HT1080 (cell line): ENCODE measurements around the gene AP1S3. TPM values are rescaled to one million over a fixed set of nuclear protein-coding genes. Genes with fewer than 3 reads are reported as not detected.
A peak's percentile ranks its signal among the peaks of the same experiment; 100 is the strongest.
"Not testable (repeated sequence)": the region's sequence is repeated elsewhere in the genome, so short reads cannot be mapped to it uniquely, and the experiment has no call there.

ENCODE experiments used
- DNase-seq: peaks from one replicate; pipeline ENCODE4 v3.0.0-alpha.2; 2015; ENCODE audit warnings: low read depth
- total RNA-seq: library from RNA; depleted of rRNA; stranded (reverse); fragments of >200 nt; shearing (Covaris generic); gene quantifications from 2 replicates; pipeline ENCODE4 v1.2.3, GENCODE V29; 2014

The AP1S3 gene
- total RNA-seq, 1 experiment from 2014 or later, result 13.3 TPM

GRCh38 chr2:223853425-223853837 is 16.0 kb upstream of the AP1S3 start:
- peak; percentile 55 for DNase-seq

- DNase-seq, result no peak
These were observed 15.0 kb upstream of the AP1S3 start for GRCh38 chr2:223852281-223852795.

- no peak for DNase-seq
These were observed 10.0 kb upstream of the AP1S3 start for GRCh38 chr2:223847410-223847809.

- DNase-seq, result peak; percentile 69
These were observed 9.1 kb upstream of the AP1S3 start for GRCh38 chr2:223846515-223846914.

- no peak for DNase-seq
These were observed 4.2 kb upstream of the AP1S3 start for GRCh38 chr2:223841436-223842190.

GRCh38 chr2:223835701-223836532 is 1.5 kb downstream of the AP1S3 start:
- DNase-seq, result peak; percentile 20

GRCh38 chr2:223834431-223834830 is 3.0 kb downstream of the AP1S3 start:
- DNase-seq, result no peak

GRCh38 chr2:223832241-223832903 is 5.0 kb downstream of the AP1S3 start:
- no peak for DNase-seq

GRCh38 chr2:223829128-223829527 is 8.3 kb downstream of the AP1S3 start:
- DNase-seq, result no peak

GRCh38 chr2:223828314-223828713 is 9.1 kb downstream of the AP1S3 start:
- no peak for DNase-seq

- no peak for DNase-seq
These were observed 10.4 kb downstream of the AP1S3 start for GRCh38 chr2:223826995-223827394.

GRCh38 chr2:223824301-223824700 is 13.1 kb downstream of the AP1S3 start:
- no peak for DNase-seq

- DNase-seq, result no peak
These were observed 14.6 kb downstream of the AP1S3 start for GRCh38 chr2:223822818-223823217.

- no peak for DNase-seq
These were observed 16.8 kb downstream of the AP1S3 start for GRCh38 chr2:223820549-223820948.

- no peak for DNase-seq
These were observed 17.5 kb downstream of the AP1S3 start for GRCh38 chr2:223819891-223820290.

- DNase-seq, result no peak
These were observed 21.4 kb downstream of the AP1S3 start for GRCh38 chr2:223815884-223816570.

GRCh38 chr2:223815186-223815883 is 22.0 kb downstream of the AP1S3 start:
- DNase-seq, result peak; percentile 92

GRCh38 chr2:223814764-223815163 is 22.6 kb downstream of the AP1S3 start:
- not testable (repeated sequence) for DNase-seq

GRCh38 chr2:223813329-223813728 is 24.1 kb downstream of the AP1S3 start:
- no peak for DNase-seq

- DNase-seq, result no peak
These were observed 25.6 kb downstream of the AP1S3 start for GRCh38 chr2:223811757-223812156.

GRCh38 chr2:223805008-223805407 is 32.4 kb downstream of the AP1S3 start:
- no peak for DNase-seq
